Measurements from ENCODE around the gene KLHL5.

KLHL5 gene

DNA sequence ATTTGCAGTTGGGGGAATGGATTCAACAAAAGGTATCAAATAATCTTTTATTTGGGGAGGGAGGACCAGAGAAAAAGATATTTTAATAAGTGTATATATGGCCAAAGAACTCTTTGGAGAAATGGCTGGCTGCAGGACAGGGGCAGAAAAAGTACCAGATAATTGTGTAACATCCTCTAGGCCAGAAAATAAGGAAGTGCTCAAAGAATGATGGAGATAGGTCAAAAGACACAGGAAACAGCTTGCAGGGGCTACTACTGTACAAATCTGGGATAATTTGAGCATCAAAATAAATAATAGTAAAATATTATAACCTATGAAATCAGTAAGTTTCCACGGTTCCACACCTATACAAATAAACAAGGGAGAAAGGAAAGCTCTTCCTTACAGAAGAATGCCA, 34.8 kb downstream of the KLHL5 start:
- Histone ChIP-seq H3K9ac (ENCODE audit: low read depth in 1 of 2, low read length in 2 of 2) (no peak overlapping the region), H3K9me3 (ENCODE audit: control insufficient read depth in 1 of 2, low read length in 2 of 2) (no peaks in the 10 kb centered on the region), H3K36me3 (ENCODE audit: control insufficient read depth in 1 of 2, insufficient read depth in 2 of 2, low read length in 2 of 2) (no peaks in the 10 kb centered on the region), H3K4me1 (ENCODE audit: control insufficient read depth in 1 of 2, insufficient read depth in 2 of 2, low read length in 2 of 2) (no peaks in the 10 kb centered on the region), H3K4me3 (ENCODE audit: low read depth in 1 of 2, low read length in 2 of 2) (no peak overlapping the region), H3K27me3 (ENCODE audit: control insufficient read depth in 1 of 2, insufficient read depth in 2 of 2, low read length in 2 of 2) (no peaks in the 10 kb centered on the region), H3K27ac (ENCODE audit: low read depth, low read length) (no peak overlapping the region)

DNA sequence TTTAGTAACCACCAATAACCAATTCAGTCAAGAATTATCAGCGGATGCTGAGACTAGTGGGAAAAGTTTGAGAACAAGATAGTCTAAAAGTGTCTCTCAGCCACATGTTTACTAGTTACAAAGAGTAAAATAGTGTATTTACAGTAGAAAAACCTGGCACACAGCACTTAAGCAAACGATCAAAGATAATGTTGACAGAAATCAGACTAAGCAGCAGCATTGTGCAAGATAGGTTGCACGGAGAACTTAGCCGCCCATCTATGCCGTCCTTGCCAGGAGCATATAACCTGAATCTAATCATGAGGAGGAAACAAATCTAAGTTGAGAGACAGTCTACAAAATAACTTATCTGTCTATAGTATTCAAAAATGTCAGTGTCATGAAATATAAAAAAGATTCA, 35.3 kb downstream of the KLHL5 start:
- Histone ChIP-seq H3K27me3 (ENCODE audit: control insufficient read depth in 1 of 2, insufficient read depth in 2 of 2, low read length in 2 of 2) (no peaks in the 10 kb centered on the region), H3K9me3 (ENCODE audit: control insufficient read depth in 1 of 2, low read length in 2 of 2) (no peaks in the 10 kb centered on the region), H3K4me3 (ENCODE audit: low read depth in 1 of 2, low read length in 2 of 2) (no peak overlapping the region), H3K27ac (ENCODE audit: low read depth, low read length) (no peak overlapping the region), H3K4me1 (ENCODE audit: control insufficient read depth in 1 of 2, insufficient read depth in 2 of 2, low read length in 2 of 2) (no peaks in the 10 kb centered on the region), H3K9ac (ENCODE audit: low read depth in 1 of 2, low read length in 2 of 2) (no peak overlapping the region), H3K36me3 (ENCODE audit: control insufficient read depth in 1 of 2, insufficient read depth in 2 of 2, low read length in 2 of 2) (no peaks in the 10 kb centered on the region)

DNA sequence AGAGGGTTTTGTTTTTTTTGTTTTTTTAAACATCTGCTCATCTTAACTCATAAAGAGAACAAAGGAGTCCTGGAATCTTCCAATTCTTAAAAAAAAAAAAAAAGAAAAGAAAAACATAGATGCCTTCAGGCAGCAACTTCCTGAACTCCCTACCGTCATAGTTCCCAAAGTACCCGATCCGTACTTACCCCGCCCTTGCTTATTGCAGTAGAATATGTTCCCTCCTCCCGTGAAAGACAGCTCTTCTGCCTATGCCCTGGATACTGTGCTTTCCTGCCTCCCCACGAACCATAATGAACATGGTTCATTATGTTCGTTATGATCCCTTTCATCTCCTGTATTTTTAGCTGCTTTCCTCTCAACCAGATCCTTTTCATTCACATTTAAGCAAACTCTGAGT, 40.3 kb downstream of the KLHL5 start:
- Histone ChIP-seq H3K36me3 (ENCODE audit: control insufficient read depth in 1 of 2, insufficient read depth in 2 of 2, low read length in 2 of 2) (peaks cover 4 to 5% of the 10 kb centered on the region in 2 donors), H3K27ac (ENCODE audit: low read depth, low read length) (no peak overlapping the region), H3K4me1 (ENCODE audit: control insufficient read depth in 1 of 2, insufficient read depth in 2 of 2, low read length in 2 of 2) (no peaks in the 10 kb centered on the region), H3K27me3 (ENCODE audit: control insufficient read depth in 1 of 2, insufficient read depth in 2 of 2, low read length in 2 of 2) (no peaks in the 10 kb centered on the region), H3K9ac (ENCODE audit: low read depth in 1 of 2, low read length in 2 of 2) (no peak overlapping the region), H3K9me3 (ENCODE audit: control insufficient read depth in 1 of 2, low read length in 2 of 2) (no peaks in the 10 kb centered on the region), H3K4me3 (ENCODE audit: low read depth in 1 of 2, low read length in 2 of 2) (no peak overlapping the region)

DNA sequence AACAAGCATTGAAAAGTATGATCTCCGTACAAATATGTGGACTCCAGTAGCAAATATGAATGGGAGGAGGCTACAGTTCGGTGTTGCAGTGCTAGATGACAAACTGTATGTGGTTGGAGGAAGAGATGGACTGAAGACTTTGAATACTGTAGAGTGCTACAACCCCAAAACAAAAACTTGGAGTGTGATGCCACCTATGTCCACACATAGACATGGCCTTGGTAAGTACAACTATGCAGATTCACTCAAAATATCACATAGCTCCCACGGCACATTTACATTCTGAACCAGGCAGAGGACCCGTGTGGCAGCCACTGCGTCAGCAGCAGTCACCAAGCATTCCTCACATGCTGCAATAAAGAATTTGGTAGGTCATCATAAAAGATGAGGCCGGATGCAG, 41.3 kb downstream of the KLHL5 start:
- Histone ChIP-seq H3K9me3 (ENCODE audit: control insufficient read depth in 1 of 2, low read length in 2 of 2) (no peaks in the 10 kb centered on the region), H3K4me1 (ENCODE audit: control insufficient read depth in 1 of 2, insufficient read depth in 2 of 2, low read length in 2 of 2) (no peaks in the 10 kb centered on the region), H3K4me3 (ENCODE audit: low read depth in 1 of 2, low read length in 2 of 2) (no peak overlapping the region), H3K27ac (ENCODE audit: low read depth, low read length) (no peak overlapping the region), H3K27me3 (ENCODE audit: control insufficient read depth in 1 of 2, insufficient read depth in 2 of 2, low read length in 2 of 2) (no peaks in the 10 kb centered on the region), H3K36me3 (ENCODE audit: control insufficient read depth in 1 of 2, insufficient read depth in 2 of 2, low read length in 2 of 2) (peaks cover 4 to 5% of the 10 kb centered on the region in 2 donors), H3K9ac (ENCODE audit: low read depth in 1 of 2, low read length in 2 of 2) (no peak overlapping the region)

DNA sequence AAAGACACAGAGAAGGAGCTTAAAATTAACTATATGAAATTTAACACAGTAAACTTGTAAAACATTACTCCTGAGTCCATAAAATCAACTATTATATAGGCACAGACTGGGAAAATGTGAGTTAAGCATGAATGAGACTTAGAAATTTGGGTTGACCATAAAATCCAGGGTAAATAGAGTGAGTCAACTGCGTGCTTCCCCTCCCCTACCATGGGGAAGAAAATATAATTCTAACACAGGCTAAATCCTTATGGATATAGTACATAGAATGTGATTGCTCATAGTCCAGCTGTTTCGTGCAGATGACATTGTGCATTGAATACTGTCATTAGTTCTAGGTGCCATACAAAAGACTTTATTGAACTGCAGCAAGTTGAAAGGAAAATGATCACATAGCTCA, 42.2 kb downstream of the KLHL5 start:
- Histone ChIP-seq H3K4me3 (ENCODE audit: low read depth in 1 of 2, low read length in 2 of 2) (no peak overlapping the region), H3K4me1 (ENCODE audit: control insufficient read depth in 1 of 2, insufficient read depth in 2 of 2, low read length in 2 of 2) (no peaks in the 10 kb centered on the region), H3K9ac (ENCODE audit: low read depth in 1 of 2, low read length in 2 of 2) (no peak overlapping the region), H3K9me3 (ENCODE audit: control insufficient read depth in 1 of 2, low read length in 2 of 2) (no peaks in the 10 kb centered on the region), H3K36me3 (ENCODE audit: control insufficient read depth in 1 of 2, insufficient read depth in 2 of 2, low read length in 2 of 2) (peaks cover 4 to 5% of the 10 kb centered on the region in 2 donors), H3K27me3 (ENCODE audit: control insufficient read depth in 1 of 2, insufficient read depth in 2 of 2, low read length in 2 of 2) (no peaks in the 10 kb centered on the region), H3K27ac (ENCODE audit: low read depth, low read length) (no peak overlapping the region)

DNA sequence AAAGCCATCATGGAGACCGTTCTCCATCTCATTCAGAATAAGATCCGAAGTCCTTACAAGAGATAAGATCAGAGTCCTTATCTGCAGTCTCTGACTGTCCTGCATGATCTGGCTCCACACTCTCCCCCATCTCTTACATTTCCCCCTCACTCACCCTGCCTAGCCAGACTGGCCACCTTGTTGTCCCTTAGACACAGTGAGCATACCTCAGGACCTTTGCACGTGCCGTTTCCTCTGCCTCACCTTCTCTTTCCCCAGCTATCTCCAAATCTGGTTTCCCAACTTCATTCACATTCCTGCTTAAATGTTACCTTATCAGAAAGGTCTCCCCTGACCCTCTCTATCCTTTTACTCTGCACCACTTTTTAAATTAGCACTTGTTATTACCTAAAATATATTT, 44.0 kb downstream of the KLHL5 start:
- Histone ChIP-seq H3K27me3 (ENCODE audit: control insufficient read depth in 1 of 2, insufficient read depth in 2 of 2, low read length in 2 of 2) (no peaks in the 10 kb centered on the region), H3K9ac (ENCODE audit: low read depth in 1 of 2, low read length in 2 of 2) (no peak overlapping the region), H3K9me3 (ENCODE audit: control insufficient read depth in 1 of 2, low read length in 2 of 2) (no peaks in the 10 kb centered on the region), H3K36me3 (ENCODE audit: control insufficient read depth in 1 of 2, insufficient read depth in 2 of 2, low read length in 2 of 2) (peaks cover 4 to 5% of the 10 kb centered on the region in 2 donors), H3K4me1 (ENCODE audit: control insufficient read depth in 1 of 2, insufficient read depth in 2 of 2, low read length in 2 of 2) (no peaks in the 10 kb centered on the region), H3K27ac (ENCODE audit: low read depth, low read length) (no peak overlapping the region), H3K4me3 (ENCODE audit: low read depth in 1 of 2, low read length in 2 of 2) (no peak overlapping the region)

DNA sequence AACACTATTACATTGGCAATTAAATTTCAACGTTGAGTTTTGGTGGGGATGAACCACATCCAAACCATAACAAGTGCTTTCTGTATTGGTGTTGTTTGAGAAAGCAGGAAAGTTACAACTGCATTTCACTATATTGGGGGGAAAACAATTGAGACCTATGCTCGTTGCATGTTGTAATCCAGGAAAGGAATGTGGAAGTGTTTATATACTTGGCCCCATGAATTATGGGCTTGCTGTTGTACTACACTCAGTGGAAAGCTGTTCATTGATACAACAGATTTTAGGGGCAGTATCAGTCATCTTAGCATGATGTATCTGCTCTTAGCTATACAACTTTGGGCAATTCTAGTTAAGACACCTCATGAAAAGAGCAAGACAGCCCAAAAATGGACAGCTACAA, 52.4 kb downstream of the KLHL5 start:
- no peak overlapping the region for H3K27ac ChIP-seq (ENCODE audit: low read depth, low read length)
- H3K9ac ChIP-seq (ENCODE audit: low read depth in 1 of 2, low read length in 2 of 2): no peak overlapping the region
- H3K36me3 ChIP-seq (ENCODE audit: control insufficient read depth in 1 of 2, insufficient read depth in 2 of 2, low read length in 2 of 2): peaks cover 8 to 11% of the 10 kb centered on the region in 2 donors
- no peaks in the 10 kb centered on the region for H3K4me1 ChIP-seq (ENCODE audit: control insufficient read depth in 1 of 2, insufficient read depth in 2 of 2, low read length in 2 of 2)
- H3K9me3 ChIP-seq (ENCODE audit: control insufficient read depth in 1 of 2, low read length in 2 of 2): no peaks in the 10 kb centered on the region
- no peaks in the 10 kb centered on the region for H3K27me3 ChIP-seq (ENCODE audit: control insufficient read depth in 1 of 2, insufficient read depth in 2 of 2, low read length in 2 of 2)
- H3K4me3 ChIP-seq (ENCODE audit: low read depth in 1 of 2, low read length in 2 of 2): no peak overlapping the region

DNA sequence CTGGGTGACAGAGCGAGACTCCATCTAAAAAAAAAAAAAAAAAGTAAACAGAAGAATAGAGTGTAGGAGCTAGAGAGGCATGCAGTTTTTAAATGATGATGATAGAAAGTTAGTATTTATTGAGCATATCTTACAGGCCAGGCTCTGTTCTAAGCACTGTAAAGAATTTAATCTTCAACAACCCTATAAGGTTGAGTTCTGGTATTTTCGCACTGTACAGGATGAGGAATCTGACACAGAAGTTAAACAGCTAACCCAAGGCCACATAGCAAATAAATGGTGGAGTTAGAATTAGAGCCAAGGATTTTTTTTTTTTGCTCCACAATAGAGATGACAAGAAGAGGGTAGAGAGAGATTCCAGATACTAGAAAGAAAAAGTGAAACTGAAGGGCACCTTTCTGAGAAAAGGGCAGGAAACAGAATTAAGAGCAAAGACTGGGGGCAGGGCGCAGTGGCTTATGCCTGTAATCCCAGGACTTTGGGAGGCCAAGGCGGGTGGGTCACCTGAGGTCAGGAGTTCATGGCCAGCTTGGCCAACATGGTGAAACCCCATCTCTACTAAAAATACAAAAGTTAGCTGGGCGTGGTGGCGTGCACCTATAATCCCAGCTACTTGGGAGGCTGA, 56.1 kb downstream of the KLHL5 start:
- Histone ChIP-seq H3K4me1 (ENCODE audit: control insufficient read depth in 1 of 2, insufficient read depth in 2 of 2, low read length in 2 of 2) (no peaks in the 10 kb centered on the region), H3K27me3 (ENCODE audit: control insufficient read depth in 1 of 2, insufficient read depth in 2 of 2, low read length in 2 of 2) (no peaks in the 10 kb centered on the region), H3K9me3 (ENCODE audit: control insufficient read depth in 1 of 2, low read length in 2 of 2) (no peaks in the 10 kb centered on the region), H3K9ac (ENCODE audit: low read depth in 1 of 2, low read length in 2 of 2) (no peak overlapping the region), H3K27ac (ENCODE audit: low read depth, low read length) (no peak overlapping the region), H3K4me3 (ENCODE audit: low read depth in 1 of 2, low read length in 2 of 2) (no peak overlapping the region), H3K36me3 (ENCODE audit: control insufficient read depth in 1 of 2, insufficient read depth in 2 of 2, low read length in 2 of 2) (peaks cover 8 to 10% of the 10 kb centered on the region in 2 donors)

DNA sequence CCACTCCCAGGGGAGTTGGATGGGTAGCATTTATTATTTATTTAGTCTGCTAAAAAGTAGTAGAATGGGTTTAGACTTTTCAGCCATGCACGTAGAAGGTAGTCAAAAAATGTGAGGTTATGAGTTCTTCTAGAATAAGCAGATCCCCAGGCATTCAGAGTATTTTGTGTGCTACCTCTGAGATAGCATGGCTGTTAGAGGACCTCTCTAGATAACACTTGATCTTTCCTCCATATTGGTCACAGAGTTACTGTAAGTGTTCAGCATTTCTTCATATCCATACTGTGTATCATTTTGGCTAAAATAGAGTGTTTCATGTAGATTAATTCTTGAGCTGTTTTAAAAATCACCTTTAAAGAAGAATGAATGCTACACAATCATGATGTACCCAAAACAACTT, 58.4 kb downstream of the KLHL5 start:
- no peak overlapping the region for H3K9ac ChIP-seq (ENCODE audit: low read depth in 1 of 2, low read length in 2 of 2)
- H3K27ac ChIP-seq (ENCODE audit: low read depth, low read length): no peak overlapping the region

DNA sequence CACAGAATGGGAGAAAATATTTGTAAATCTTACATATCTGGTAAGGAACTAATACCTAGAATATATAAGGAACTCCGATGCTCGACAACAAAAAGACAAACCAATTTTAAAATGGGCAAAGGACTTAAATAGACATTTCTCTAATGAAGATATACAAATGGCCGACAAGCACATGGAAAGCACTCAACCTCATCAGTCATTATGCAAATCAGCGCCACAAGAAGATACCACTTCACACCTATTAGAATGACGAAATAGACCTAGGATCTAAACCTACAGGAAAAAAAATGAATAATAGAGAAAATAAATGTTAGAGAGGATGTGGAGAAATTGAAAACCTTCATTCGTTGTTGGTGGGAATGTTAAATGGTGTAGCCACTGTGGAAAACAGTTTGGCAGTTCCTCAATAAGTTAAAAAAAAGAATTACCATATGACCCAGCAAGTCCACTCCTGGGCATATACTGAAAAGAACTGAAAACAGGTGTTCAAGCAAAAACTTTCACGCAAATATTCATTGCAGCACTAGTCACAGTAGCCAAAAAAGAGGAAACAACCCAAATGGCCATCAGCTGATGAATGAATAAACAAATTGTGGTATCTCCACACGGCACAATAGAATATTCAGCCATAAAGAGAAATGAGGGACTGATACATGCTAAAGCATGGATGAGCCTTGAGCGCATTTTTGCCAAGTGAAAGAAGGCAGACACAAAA, 63.0 kb downstream of the KLHL5 start:
- Histone ChIP-seq H3K4me3 (ENCODE audit: low read depth in 1 of 2, low read length in 2 of 2) (no peak overlapping the region), H3K27me3 (ENCODE audit: control insufficient read depth in 1 of 2, insufficient read depth in 2 of 2, low read length in 2 of 2) (no peaks in the 10 kb centered on the region), H3K9ac (ENCODE audit: low read depth in 1 of 2, low read length in 2 of 2) (no peak overlapping the region), H3K9me3 (ENCODE audit: control insufficient read depth in 1 of 2, low read length in 2 of 2) (no peaks in the 10 kb centered on the region), H3K27ac (ENCODE audit: low read depth, low read length) (no peak overlapping the region), H3K4me1 (ENCODE audit: control insufficient read depth in 1 of 2, insufficient read depth in 2 of 2, low read length in 2 of 2) (no peaks in the 10 kb centered on the region), H3K36me3 (ENCODE audit: control insufficient read depth in 1 of 2, insufficient read depth in 2 of 2, low read length in 2 of 2) (peaks cover 0 to 3% of the 10 kb centered on the region in 2 donors)

More for the DNA sequence above, 58.4 kb downstream of the KLHL5 start:
- Histone ChIP-seq H3K9me3 (ENCODE audit: control insufficient read depth in 1 of 2, low read length in 2 of 2) (no peaks in the 10 kb centered on the region), H3K4me3 (ENCODE audit: low read depth in 1 of 2, low read length in 2 of 2) (no peak overlapping the region), H3K36me3 (ENCODE audit: control insufficient read depth in 1 of 2, insufficient read depth in 2 of 2, low read length in 2 of 2) (peaks cover 0 to 3% of the 10 kb centered on the region in 2 donors), H3K27me3 (ENCODE audit: control insufficient read depth in 1 of 2, insufficient read depth in 2 of 2, low read length in 2 of 2) (no peaks in the 10 kb centered on the region), H3K4me1 (ENCODE audit: control insufficient read depth in 1 of 2, insufficient read depth in 2 of 2, low read length in 2 of 2) (no peaks in the 10 kb centered on the region)

Data from duodenal mucosa (tissue), 2 donors.